HG02943 (cell line): Measurements from ENCODE around the gene BCL11A.

Experiments used
- ATAC-seq: cut with Tn5 transposase; IDR thresholded peaks from one replicate; pipeline ENCODE4 v1.9.1; 2021; ENCODE audit warnings: mild to moderate bottlenecking, low read depth, moderate library complexity; ENCODE audit not compliant: unreplicated experiment

The BCL11A gene

DNA sequence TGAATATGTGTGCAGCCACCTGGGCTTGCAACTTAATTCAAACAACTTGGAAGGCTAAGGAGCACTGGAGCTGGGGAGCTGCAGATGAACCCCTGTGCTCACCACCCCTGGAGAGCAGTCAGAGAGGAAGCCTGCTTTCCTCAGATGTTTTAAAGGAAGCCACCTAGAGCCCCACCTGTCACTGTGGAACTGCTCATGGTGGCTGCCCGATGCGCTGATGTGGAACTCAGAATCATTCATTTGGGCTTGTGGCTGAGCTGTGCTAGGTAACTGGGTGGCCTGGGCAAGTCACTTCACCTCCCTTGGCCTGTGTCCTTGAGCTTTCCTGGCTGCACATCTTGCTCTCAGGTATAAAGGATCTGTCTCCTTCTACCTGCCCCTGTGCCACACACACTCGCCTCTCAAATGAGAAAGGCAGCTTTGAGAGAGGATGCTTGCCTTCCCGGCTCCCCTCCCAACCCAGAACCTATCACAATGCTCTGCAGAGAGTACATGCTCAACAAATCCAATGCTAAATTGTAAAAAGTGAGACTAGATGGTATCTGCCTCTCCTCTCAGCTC is 41.3 kb downstream of the BCL11A start:
- no peak for ATAC-seq

- ATAC-seq = no peak
Measured at GRCh38 chr2:60510713-60511112, 42.7 kb downstream of the BCL11A start.

DNA sequence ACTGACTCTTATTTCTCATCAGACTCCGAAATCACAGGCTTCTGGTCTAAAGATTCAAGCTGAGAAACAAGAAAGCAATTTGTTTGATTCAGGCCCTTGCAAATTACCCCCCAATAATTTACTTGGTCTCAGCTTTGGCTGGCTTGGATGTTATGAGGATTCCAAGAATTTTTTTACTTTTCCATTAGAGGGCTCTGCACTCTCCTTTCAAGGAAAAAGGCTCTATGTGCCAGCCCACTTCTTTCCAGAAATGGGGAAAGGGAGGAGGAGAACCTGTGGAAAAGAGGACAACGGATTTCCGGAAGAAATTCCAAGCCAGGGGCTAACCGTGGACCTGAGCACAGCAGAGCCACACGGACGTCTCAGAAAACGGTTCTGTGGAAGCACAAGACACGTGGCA is 44.4 kb downstream of the BCL11A start:
- no peak for ATAC-seq

- no peak for ATAC-seq
Measured at GRCh38 chr2:60508339-60508917, 45.0 kb downstream of the BCL11A start.

GRCh38 chr2:60507211-60507965 is 46.1 kb downstream of the BCL11A start:
- ATAC-seq = no peak

DNA sequence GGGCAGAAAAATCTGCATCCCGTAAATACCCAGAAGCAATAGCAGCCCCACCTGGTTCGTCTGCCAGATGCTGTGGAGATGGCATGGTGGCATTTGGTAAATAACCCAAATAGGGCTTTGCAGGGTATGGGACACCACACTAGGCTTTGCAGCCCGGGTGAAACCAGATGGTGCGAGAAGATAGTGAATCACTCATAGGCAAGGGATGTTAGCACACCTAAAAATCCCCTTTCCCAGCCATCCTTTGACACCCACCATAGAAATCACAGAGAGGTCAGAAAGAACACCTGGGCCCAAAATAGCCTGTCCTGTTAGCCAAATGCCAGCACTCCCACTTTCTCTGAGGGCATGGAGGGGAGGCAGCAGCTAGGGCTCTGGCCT is 47.6 kb downstream of the BCL11A start:
- ATAC-seq = no peak

DNA sequence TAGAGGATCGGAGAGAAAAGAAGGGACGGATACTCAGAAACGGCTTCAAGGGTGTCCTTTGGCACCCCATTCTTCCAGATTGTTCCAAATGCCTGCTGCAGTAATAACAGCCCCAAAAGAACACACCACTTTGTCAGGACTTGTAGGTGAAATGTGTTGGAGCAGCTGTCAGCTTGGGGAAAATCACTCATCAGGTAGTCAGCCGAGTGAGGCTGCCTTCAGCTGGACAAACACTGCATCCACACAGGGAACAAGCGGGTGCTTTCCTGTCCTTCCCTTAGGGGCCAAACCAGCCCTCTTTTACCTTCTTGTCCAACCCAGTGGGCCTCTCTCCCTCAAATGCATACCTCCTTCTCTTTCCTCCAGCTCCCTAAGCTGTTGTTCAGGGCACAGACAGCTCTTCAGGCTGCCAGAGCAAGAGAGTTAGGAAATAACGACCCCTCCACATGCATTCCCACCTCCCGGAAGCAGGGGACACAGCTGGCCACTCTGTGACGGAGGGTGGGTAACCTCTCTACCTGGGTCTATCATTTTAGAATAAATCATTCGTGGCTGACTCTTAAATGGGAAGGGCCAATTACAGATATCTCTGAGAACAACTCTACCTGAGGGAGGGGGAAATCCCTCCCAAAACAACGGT is 48.1 kb downstream of the BCL11A start:
- ATAC-seq = no peak

GRCh38 chr2:60504049-60504448 is 49.4 kb downstream of the BCL11A start:
- no peak for ATAC-seq

DNA sequence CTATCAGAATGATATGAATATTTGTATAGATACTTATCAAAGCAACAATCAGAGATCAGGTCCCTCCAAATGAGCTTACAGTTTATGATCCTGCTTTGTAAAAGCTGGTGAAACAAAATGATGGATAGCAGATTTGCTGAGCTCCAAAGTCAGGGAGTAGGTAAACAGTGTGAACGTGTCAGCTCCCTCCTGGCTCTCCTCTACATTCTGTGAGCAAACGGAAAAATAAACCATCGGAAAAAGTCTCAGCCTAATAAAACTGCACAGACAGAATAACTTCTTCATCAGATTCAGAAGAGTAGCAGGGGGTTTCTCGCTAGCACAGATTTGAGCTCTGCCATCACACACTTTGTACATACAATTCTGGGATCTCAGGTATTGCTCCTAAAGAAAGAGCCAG is 51.3 kb downstream of the BCL11A start:
- ATAC-seq = no peak

GRCh38 chr2:60500861-60501260 is 52.6 kb downstream of the BCL11A start:
- no peak for ATAC-seq

DNA sequence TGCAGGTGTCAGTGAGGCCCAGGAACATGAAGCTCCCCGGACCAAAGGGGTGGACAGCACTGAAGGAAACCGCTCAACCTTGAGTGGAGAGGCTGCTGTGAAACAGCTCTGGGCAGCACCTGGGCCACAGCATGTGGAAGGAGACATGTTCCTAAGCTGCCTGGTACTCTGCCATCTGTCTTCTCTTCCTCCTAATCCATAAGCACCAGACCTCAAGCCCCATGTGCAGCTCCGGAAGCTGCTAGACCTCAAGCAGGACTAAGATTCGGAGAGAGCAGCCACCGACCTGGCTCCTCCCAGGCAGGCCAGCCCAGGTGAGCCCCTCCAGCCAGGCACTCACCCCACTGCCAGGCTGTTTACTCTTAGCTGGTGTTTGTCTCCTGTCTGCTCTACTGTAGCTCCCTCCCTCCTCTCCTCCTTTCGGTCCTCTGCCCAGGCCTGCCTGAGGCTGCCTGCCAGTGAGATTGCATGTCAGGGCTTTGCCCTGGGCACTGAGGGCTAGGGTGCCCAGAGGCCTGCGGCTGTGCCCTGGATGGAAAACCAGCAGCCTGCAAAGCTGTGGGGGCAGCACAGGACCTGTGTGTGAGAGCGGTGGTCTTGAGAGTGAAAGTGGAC is 53.7 kb downstream of the BCL11A start:
- ATAC-seq = no peak

- ATAC-seq = no peak
Measured at GRCh38 chr2:60498816-60499429, 54.5 kb downstream of the BCL11A start.

- ATAC-seq = no peak
Measured at GRCh38 chr2:60498127-60498815, 55.2 kb downstream of the BCL11A start.

- ATAC-seq = no peak
Measured at GRCh38 chr2:60497500-60497899, 56.0 kb downstream of the BCL11A start.

- ATAC-seq = no peak
Measured at GRCh38 chr2:60496956-60497355, 56.5 kb downstream of the BCL11A start.

GRCh38 chr2:60496475-60496874 is 57.0 kb downstream of the BCL11A start:
- no peak for ATAC-seq

DNA sequence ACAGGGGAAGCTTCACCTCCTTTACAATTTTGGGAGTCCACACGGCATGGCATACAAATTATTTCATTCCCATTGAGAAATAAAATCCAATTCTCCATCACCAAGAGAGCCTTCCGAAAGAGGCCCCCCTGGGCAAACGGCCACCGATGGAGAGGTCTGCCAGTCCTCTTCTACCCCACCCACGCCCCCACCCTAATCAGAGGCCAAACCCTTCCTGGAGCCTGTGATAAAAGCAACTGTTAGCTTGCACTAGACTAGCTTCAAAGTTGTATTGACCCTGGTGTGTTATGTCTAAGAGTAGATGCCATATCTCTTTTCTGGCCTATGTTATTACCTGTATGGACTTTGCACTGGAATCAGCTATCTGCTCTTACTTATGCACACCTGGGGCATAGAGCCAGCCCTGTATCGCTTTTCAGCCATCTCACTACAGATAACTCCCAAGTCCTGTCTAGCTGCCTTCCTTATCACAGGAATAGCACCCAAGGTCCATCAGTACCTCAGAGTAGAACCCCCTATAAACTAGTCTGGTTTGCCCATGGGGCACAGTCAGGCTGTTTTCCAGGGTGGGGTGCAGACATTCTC is 58.3 kb downstream of the BCL11A start:
- no peak for ATAC-seq

GRCh38 chr2:60493804-60494387 is 59.6 kb downstream of the BCL11A start:
- no peak for ATAC-seq

DNA sequence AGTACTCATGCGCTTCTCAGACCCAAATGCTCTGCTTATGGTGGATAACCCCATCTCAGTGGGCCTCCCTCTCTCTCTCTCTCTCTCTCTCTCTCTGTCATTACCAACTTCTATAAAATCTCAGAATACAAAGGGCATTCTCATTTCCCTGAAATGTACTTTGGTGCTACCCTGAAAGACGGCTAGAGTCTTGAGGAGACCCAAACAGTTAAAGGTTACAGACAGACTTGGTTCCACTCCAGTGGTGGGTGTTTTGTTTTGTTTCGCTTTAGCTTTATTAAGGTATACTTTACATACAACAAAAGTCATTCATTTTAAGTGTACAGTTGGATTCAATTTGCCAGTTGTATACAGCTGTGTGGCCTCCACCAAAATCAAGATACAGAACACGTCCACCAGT is 60.9 kb downstream of the BCL11A start:
- ATAC-seq = no peak
